DND-41 (cell line): ENCODE results near the gene DDX49.

Experiments
- ATAC-seq: fragments of 200-7000 bp; cut with Tn5 transposase; 3 replicates; pipeline ENCODE4 v1.9.1; 2021; ENCODE audit warnings: low read depth; ENCODE audit not compliant: insufficient read depth
- DNase-seq: peaks from one replicate; pipeline ENCODE4 v3.0.0-alpha.2; 2020
- H2AFZ ChIP-seq: 2 replicates; pipeline ENCODE4 v1.6.0; 2012; ENCODE audit warnings: low read depth, low read length
- H3K27ac ChIP-seq: 2 replicates; pipeline ENCODE4 v1.5.1; 2012; ENCODE audit warnings: low read length, inconsistent platforms
- H3K27me3 ChIP-seq: fragments of 200-600 bp; sonication (generic); 2 replicates; pipeline ENCODE4 v1.6.0; 2012; ENCODE audit warnings: low read length, mild to moderate bottlenecking, inconsistent platforms; ENCODE audit not compliant: insufficient read depth, poor library complexity
- H3K36me3 ChIP-seq: 2 replicates; pipeline ENCODE4 v1.5.1; 2012; ENCODE audit warnings: low read length, inconsistent platforms; ENCODE audit not compliant: insufficient read depth
- H3K4me1 ChIP-seq: 2 replicates; pipeline ENCODE4 v1.5.1; 2012; ENCODE audit warnings: mild to moderate bottlenecking, low read length; ENCODE audit not compliant: insufficient read depth
- H3K4me2 ChIP-seq: 2 replicates; pipeline ENCODE4 v1.6.0; 2012; ENCODE audit warnings: mild to moderate bottlenecking, moderate library complexity, low read length, inconsistent platforms; ENCODE audit not compliant: insufficient read depth
- H3K4me3 ChIP-seq, 2 experiments: fragments of 200-600 bp in 1 of 2; shearing (Covaris generic) in 1 of 2; 2 replicates each; pipeline ENCODE4 v1.5.1; 2012 to 2016; ENCODE audit warnings: inconsistent platforms in 2 of 2, low read length in 2 of 2, mild to moderate bottlenecking in 2 of 2, low read depth in 1 of 2, moderate library complexity in 1 of 2
- H3K79me2 ChIP-seq: 2 replicates; pipeline ENCODE4 v1.6.0; 2012; ENCODE audit warnings: low read length, inconsistent platforms; ENCODE audit not compliant: insufficient read depth
- H3K9ac ChIP-seq: 2 replicates; pipeline ENCODE4 v1.6.0; 2012; ENCODE audit warnings: low read depth, mild to moderate bottlenecking, inconsistent platforms, low read length, moderate library complexity
- H3K9me3 ChIP-seq: 2 replicates; pipeline ENCODE4 v1.5.1; 2012; ENCODE audit warnings: low read length, moderate library complexity, mild to moderate bottlenecking, inconsistent platforms; ENCODE audit not compliant: insufficient read depth, severe bottlenecking
- H4K20me1 ChIP-seq: 2 replicates; pipeline ENCODE4 v1.6.0; 2012; ENCODE audit warnings: low read length; ENCODE audit not compliant: insufficient read depth
- CTCF ChIP-seq: IDR thresholded peaks from 2 replicates; pipeline ENCODE4 v1.5.1; 2012; ENCODE audit warnings: borderline replicate concordance, low read length, moderate library complexity, mild to moderate bottlenecking; ENCODE audit not compliant: poor library complexity, severe bottlenecking; ENCODE audit errors: extremely low read depth
- EZH2 ChIP-seq: IDR thresholded peaks from 3 replicates; pipeline ENCODE4 v1.6.1; 2012; ENCODE audit warnings: borderline replicate concordance, low read depth, mild to moderate bottlenecking, moderate library complexity, low read length, inconsistent platforms; ENCODE audit not compliant: severe bottlenecking

Gene DDX49

GRCh38 chr19:18964121-18964520 lies 44.6 kb downstream of the DDX49 start:
- TF ChIP-seq CTCF = no peak
- Histone ChIP-seq H3K36me3 (no peaks in the 10 kb centered on the region), H3K79me2 (no peaks in the 10 kb centered on the region), H3K9me3 (no peaks in the 10 kb centered on the region), H3K27me3 (no peaks in the 10 kb centered on the region), H3K4me2 (no peak overlapping the region), H3K9ac (no peak overlapping the region), H3K27ac (no peak overlapping the region), H2AFZ (no peak overlapping the region), H3K4me3 (no peak overlapping the region), H4K20me1 (no peaks in the 10 kb centered on the region), H3K4me1 (no peaks in the 10 kb centered on the region)
- DNase-seq (no peak), ATAC-seq (no peak)

GRCh38 chr19:18966307-18966706 lies 46.8 kb downstream of the DDX49 start:
- H3K4me3 ChIP-seq = no peak overlapping the region

GRCh38 chr19:18967358-18968146 lies 48.0 kb downstream of the DDX49 start:
- Histone ChIP-seq H3K4me1 (no peaks in the 10 kb centered on the region), H3K27ac (no peak overlapping the region), H4K20me1 (no peaks in the 10 kb centered on the region), H3K4me3 (no peak overlapping the region), H3K4me2 (no peak overlapping the region), H3K36me3 (no peaks in the 10 kb centered on the region), H3K27me3 (no peaks in the 10 kb centered on the region), H3K9me3 (no peaks in the 10 kb centered on the region), H3K79me2 (no peaks in the 10 kb centered on the region), H2AFZ (no peak overlapping the region), H3K9ac (no peak overlapping the region)
- DNase-seq = no peak
- ATAC-seq = no peak
- TF ChIP-seq CTCF (no peak), EZH2 (no peak)

More at GRCh38 chr19:18966307-18966706, 46.8 kb downstream of the DDX49 start:
- ATAC-seq (no peak), DNase-seq (no peak)
- Histone ChIP-seq H3K9me3 (no peaks in the 10 kb centered on the region), H3K36me3 (no peaks in the 10 kb centered on the region), H4K20me1 (no peaks in the 10 kb centered on the region), H3K4me1 (no peaks in the 10 kb centered on the region), H3K4me2 (no peak overlapping the region), H3K27me3 (no peaks in the 10 kb centered on the region), H3K9ac (no peak overlapping the region), H3K79me2 (no peaks in the 10 kb centered on the region), H2AFZ (no peak overlapping the region), H3K27ac (no peak overlapping the region)
- TF ChIP-seq CTCF (no peak), EZH2 (no peak)
